HCT116 (cell line): ENCODE measurements around the gene ETNK1. TPM values are rescaled to one million over a fixed set of nuclear protein-coding genes. Genes with fewer than 3 reads are reported as not detected.
"Not testable (repeated sequence)": the region's sequence is repeated elsewhere in the genome, so short reads cannot be mapped to it uniquely, and the experiment has no call there.

Source experiments
- ATAC-seq: fragments of 200-7000 bp; cut with Tn5 transposase; 2 replicates; pipeline ENCODE4 v1.9.1; 2020; ENCODE audit warnings: mild to moderate bottlenecking, moderate library complexity
- BruUV-seq: library from RNA; stranded (reverse); fragments of 400-500 nt; replicated peaks from 2 replicates; lab custom pipeline; 2021; lab: Mats Ljungman, UMichigan
- CTCF ChIA-PET: fragments of 300-600 bp; sonication (Branson Sonifier 250); formaldehyde crosslinking; loops from one replicate; lab custom pipeline; 2021; ENCODE audit warnings: antibody characterized with exemption; lab: Charles Lee
- POLR2A ChIA-PET: fragments of 300-600, 350-600 bp; sonication (Branson Sonifier 250); formaldehyde crosslinking; loops from one replicate; lab custom pipeline; 2021; ENCODE audit warnings: antibody characterized with exemption; lab: Charles Lee
- RAD21 ChIA-PET, 2 experiments: fragments of 300-600 bp; sonication (Branson Sonifier 250); formaldehyde crosslinking; loops; one replicate each; lab custom pipeline; 2023; ENCODE audit warnings: low total read pairs in 2 of 2; ENCODE audit not compliant: uncharacterized antibody in 2 of 2, unreplicated experiment in 2 of 2, low non-redundant PET in 1 of 2; lab: Charles Lee
- DNase-seq: peaks from one replicate; pipeline ENCODE4 v3.0.0-alpha.2; 2010; ENCODE audit warnings: low read depth, low spot score
- H2AFZ ChIP-seq: fragments of 200-600 bp; shearing (Covaris generic), sonication (generic); 2 replicates; pipeline ENCODE4 v1.6.1; 2017; ENCODE audit warnings: low read depth, mixed run types, mixed read lengths, antibody characterized with exemption, low read length; ENCODE audit not compliant: poor library complexity, severe bottlenecking
- H3K27ac ChIP-seq: 2 replicates; pipeline ENCODE4 v1.5.1; 2012; ENCODE audit warnings: low read depth, low read length
- H3K27me3 ChIP-seq: fragments of 200-600 bp; sonication (generic); 2 replicates; pipeline ENCODE4 v1.6.1; 2016; ENCODE audit warnings: mixed run types, low read length, mixed read lengths; ENCODE audit not compliant: insufficient read depth
- H3K36me3 ChIP-seq, 2 experiments: fragments of 200-500 bp in 1 of 2; fragments of 200-600 bp in 1 of 2; sonication (Bioruptor generic) in 1 of 2; sonication (generic) in 1 of 2; 2 replicates each; pipeline versions ENCODE4 v1.5.1 to v1.6.1; 2014 to 2016; ENCODE audit warnings: low read length in 2 of 2, inconsistent platforms in 1 of 2, mixed read lengths in 1 of 2, mixed run types in 1 of 2; ENCODE audit not compliant: insufficient read depth in 2 of 2, control insufficient read depth in 1 of 2
- H3K4me1 ChIP-seq, 2 experiments: fragments of 200-600 bp in 1 of 2; sonication (generic) in 1 of 2; 2 replicates each; pipeline versions ENCODE4 v1.5.1 to v1.6.1; 2012 to 2017; ENCODE audit warnings: low read length in 2 of 2, inconsistent platforms in 1 of 2, mild to moderate bottlenecking in 1 of 2, mixed read lengths in 1 of 2, mixed run types in 1 of 2, moderate library complexity in 1 of 2; ENCODE audit not compliant: insufficient read depth in 2 of 2, control insufficient read depth in 1 of 2
- H3K4me2 ChIP-seq: fragments of 200-600 bp; sonication (generic); 2 replicates; pipeline ENCODE4 v1.6.1; 2017; ENCODE audit warnings: mixed run types, low read length, mixed read lengths
- H3K4me3 ChIP-seq, 2 experiments: fragments of 200-600 bp in 1 of 2; sonication (generic) in 1 of 2; replicated peaks in 1 of 2; 2 replicates each; pipeline ENCODE4 v1.5.1; 2011 to 2016; ENCODE audit warnings: low read length in 2 of 2, control low read depth in 1 of 2, low read depth in 1 of 2, mild to moderate bottlenecking in 1 of 2, mixed read lengths in 1 of 2, mixed run types in 1 of 2
- H3K79me2 ChIP-seq: fragments of 200-600 bp; sonication (generic); 2 replicates; pipeline ENCODE4 v1.6.1; 2017; ENCODE audit warnings: mild to moderate bottlenecking, mixed run types, low read length, moderate library complexity, mixed read lengths; ENCODE audit not compliant: insufficient read depth
- H3K9ac ChIP-seq: fragments of 200-600 bp; sonication (generic); 2 replicates; pipeline ENCODE4 v1.6.1; 2016; ENCODE audit warnings: low read length, mixed read lengths
- H3K9me2 ChIP-seq: fragments of 200-600 bp; sonication (generic), shearing (Covaris generic); 2 replicates; pipeline ENCODE4 v1.6.1; 2017; ENCODE audit warnings: mixed run types, mild to moderate bottlenecking, moderate library complexity; ENCODE audit not compliant: insufficient read depth
- H3K9me3 ChIP-seq, 2 experiments: fragments of 200-500 bp in 1 of 2; fragments of 200-600 bp in 1 of 2; sonication (Bioruptor generic) in 1 of 2; sonication (generic) in 1 of 2; 2 replicates each; pipeline ENCODE4 v1.6.1; 2014 to 2017; ENCODE audit warnings: low read length in 2 of 2, mixed read lengths in 2 of 2, inconsistent platforms in 1 of 2, low read depth in 1 of 2, mild to moderate bottlenecking in 1 of 2, mixed run types in 1 of 2, moderate library complexity in 1 of 2; ENCODE audit not compliant: control insufficient read depth in 1 of 2, insufficient read depth in 1 of 2
- H4K20me1 ChIP-seq: fragments of 200-600 bp; sonication (generic), shearing (Covaris generic); 2 replicates; pipeline ENCODE4 v1.6.1; 2017; ENCODE audit warnings: mixed run types, mild to moderate bottlenecking, moderate library complexity; ENCODE audit not compliant: insufficient read depth
- ATF3 ChIP-seq: IDR thresholded peaks from 2 replicates; pipeline ENCODE4 v1.6.1; 2012
- CEBPB ChIP-seq: IDR thresholded peaks from 2 replicates; pipeline ENCODE4 v1.6.1; 2012; ENCODE audit warnings: low read depth
- EGR1 ChIP-seq: IDR thresholded peaks from 2 replicates; pipeline ENCODE4 v1.6.1; 2012; ENCODE audit warnings: low read depth
- ELF1 ChIP-seq: IDR thresholded peaks from 2 replicates; pipeline ENCODE4 v1.6.1; 2012; ENCODE audit warnings: low read depth, borderline replicate concordance
- EZH2phosphoT487 ChIP-seq: fragments of 200-600 bp; IDR thresholded peaks from 2 replicates; pipeline ENCODE4 v1.6.1; 2018; ENCODE audit warnings: antibody characterized with exemption, borderline replicate concordance
- JUND ChIP-seq: IDR thresholded peaks from 2 replicates; pipeline ENCODE4 v1.6.1; 2012
- MAX ChIP-seq: IDR thresholded peaks from 2 replicates; pipeline ENCODE4 v1.6.1; 2012
- POLR2A ChIP-seq: IDR thresholded peaks from 2 replicates; pipeline ENCODE4 v1.7.0; 2011; ENCODE audit warnings: borderline replicate concordance; ENCODE audit not compliant: insufficient read depth, insufficient read length; ENCODE audit errors: extremely low read depth
- REST ChIP-seq: IDR thresholded peaks from 2 replicates; pipeline ENCODE4 v1.6.1; 2012; ENCODE audit warnings: low read depth
- SP1 ChIP-seq: IDR thresholded peaks from 2 replicates; pipeline ENCODE4 v1.6.1; 2012; ENCODE audit warnings: low read depth
- SRF ChIP-seq: IDR thresholded peaks from 2 replicates; pipeline ENCODE4 v1.6.1; 2012; ENCODE audit warnings: low read depth
- TCF7L2 ChIP-seq: IDR thresholded peaks from 2 replicates; pipeline ENCODE4 v1.7.0; 2011; ENCODE audit warnings: borderline replicate concordance, inconsistent platforms; ENCODE audit not compliant: insufficient read depth, insufficient read length; ENCODE audit errors: extremely low read depth
- YY1 ChIP-seq: IDR thresholded peaks from 2 replicates; pipeline ENCODE4 v1.6.1; 2011; ENCODE audit warnings: low read length, low read depth, moderate library complexity, mild to moderate bottlenecking; ENCODE audit not compliant: insufficient replicate concordance; ENCODE audit errors: extremely low read depth
- ZBTB33 ChIP-seq: IDR thresholded peaks from 2 replicates; pipeline ENCODE4 v1.6.1; 2011; ENCODE audit warnings: mild to moderate bottlenecking, low read length, moderate library complexity; ENCODE audit not compliant: insufficient replicate concordance; ENCODE audit errors: extremely low read depth
- ZFX ChIP-seq: fragments of 450-650 bp; IDR thresholded peaks from 2 replicates; pipeline ENCODE4 v1.6.1; 2017
- intact Hi-C: fragments of 100-400 bp; cut with micrococcal nuclease; formaldehyde crosslinking; loops from 2 replicates; pipeline ENCODE4 v1.10.0; 2022
- total RNA-seq: library from RNA; stranded (reverse); gene quantifications from one replicate; pipeline ENCODE4 v1.2.1, GENCODE V29; 2021; ENCODE audit not compliant: unreplicated experiment

The ETNK1 gene
- total RNA-seq, 1 experiment from 2014 or later, result 83.6 TPM

GRCh38 chr12:22699705-22700104 is 74.7 kb downstream of the ETNK1 start:
- H3K79me2 ChIP-seq, intact Hi-C loops, H3K4me3 ChIP-seq, H3K9me3 ChIP-seq, H3K4me1 ChIP-seq, ATAC-seq, H3K4me2 ChIP-seq, H2AFZ ChIP-seq, H3K9me2 ChIP-seq, CTCF ChIA-PET, H4K20me1 ChIP-seq, H3K27me3 ChIP-seq, H3K27ac ChIP-seq, RAD21 ChIA-PET, BruUV-seq, H3K36me3 ChIP-seq, DNase-seq, H3K9ac ChIP-seq, POLR2A ChIA-PET: not testable (repeated sequence)

- ChIA-PET POLR2A (no interaction called here), CTCF (no interaction called here), RAD21 (no interaction called here)
- Histone ChIP-seq H3K9me2 (no peaks in the 10 kb centered on the region), H3K4me1 (no peaks in the 10 kb centered on the region), H3K36me3 (no peaks in the 10 kb centered on the region), H3K79me2 (no peaks in the 10 kb centered on the region), H3K9me3 (no peaks in the 10 kb centered on the region), H3K4me3 (no peak overlapping the region), H2AFZ (no peak overlapping the region), H3K9ac (no peak overlapping the region), H4K20me1 (no peaks in the 10 kb centered on the region), H3K4me2 (no peak overlapping the region), H3K27ac (no peak overlapping the region), H3K27me3 (no peaks in the 10 kb centered on the region)
- ATAC-seq (no peak), DNase-seq (no peak)
- TF ChIP-seq POLR2A (no peak), EZH2phosphoT487 (no peak), ZFX (no peak), SRF (no peak), REST (no peak), ELF1 (no peak), TCF7L2 (no peak), EGR1 (no peak), ZBTB33 (no peak), JUND (no peak), MAX (no peak), SP1 (no peak), YY1 (no peak), ATF3 (no peak), CEBPB (no peak)
- intact Hi-C loops, result no loop called here
- no TSS peak for BruUV-seq
These were observed 75.1 kb downstream of the ETNK1 start for GRCh38 chr12:22700106-22700505.
